ENCODE data around the gene ARHGEF18.

GRCh38 chr19:7311911-7312310, 36.8 kb upstream of the ARHGEF18 start:
- no peak for TF ChIP-seq POLR2A (IDR thresholded peaks at IDR 0.05; ENCODE audit: low read length)
- TF ChIP-seq GATA1 (IDR thresholded peaks at IDR 0.05; ENCODE audit: low read depth, low read length) = no peak

Measured in erythroblast (primary cell).